SH-SY5Y (cell line): ENCODE results near the gene SLCO1B1.

Experiments
- GATA2 ChIP-seq: IDR thresholded peaks from 2 replicates; pipeline ENCODE4 v1.6.1; 2011; ENCODE audit warnings: mild to moderate bottlenecking, low read depth, low read length
- GATA3 ChIP-seq: IDR thresholded peaks from 2 replicates; pipeline ENCODE4 v1.6.1; 2011; ENCODE audit warnings: low read depth, mild to moderate bottlenecking, low read length, moderate library complexity

DNA sequence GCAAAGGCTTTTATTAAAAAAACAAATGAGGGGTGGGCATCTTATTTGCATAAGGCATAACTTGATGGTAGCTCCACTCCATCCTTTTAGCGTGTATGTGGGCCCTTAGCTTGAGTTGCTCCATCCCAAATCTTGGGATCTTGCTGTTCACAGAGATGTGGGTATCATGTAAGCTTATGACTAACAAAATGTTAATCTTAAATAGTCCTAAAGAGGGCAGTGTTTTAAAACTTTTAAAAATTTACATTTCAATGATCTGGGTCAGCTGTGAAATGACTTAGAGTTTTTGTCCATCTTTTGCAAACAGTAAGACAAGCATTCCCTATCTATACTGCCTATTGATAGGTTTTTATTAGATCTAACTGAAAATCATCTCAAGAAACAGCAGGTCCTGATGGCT is 117.7 kb downstream of the SLCO1B1 start:
- TF ChIP-seq GATA2 (no peak), GATA3 (no peak)
